HL-60/S4 treated with retinoic acid at 250 ng/mL for 4 days and 3 days (cell line): Measurements from ENCODE around the gene HACD4.
"Not testable (repeated sequence)": the region's sequence is repeated elsewhere in the genome, so short reads cannot be mapped to it uniquely, and the experiment has no call there.

Experiments
- in situ Hi-C: fragments of 300-500 bp; cut with MboI; formaldehyde crosslinking; loops from 2 replicates; pipeline ENCODE4 v1.7.0; 2022; ENCODE audit warnings: low sequenced_read_pairs

Gene HACD4

DNA sequence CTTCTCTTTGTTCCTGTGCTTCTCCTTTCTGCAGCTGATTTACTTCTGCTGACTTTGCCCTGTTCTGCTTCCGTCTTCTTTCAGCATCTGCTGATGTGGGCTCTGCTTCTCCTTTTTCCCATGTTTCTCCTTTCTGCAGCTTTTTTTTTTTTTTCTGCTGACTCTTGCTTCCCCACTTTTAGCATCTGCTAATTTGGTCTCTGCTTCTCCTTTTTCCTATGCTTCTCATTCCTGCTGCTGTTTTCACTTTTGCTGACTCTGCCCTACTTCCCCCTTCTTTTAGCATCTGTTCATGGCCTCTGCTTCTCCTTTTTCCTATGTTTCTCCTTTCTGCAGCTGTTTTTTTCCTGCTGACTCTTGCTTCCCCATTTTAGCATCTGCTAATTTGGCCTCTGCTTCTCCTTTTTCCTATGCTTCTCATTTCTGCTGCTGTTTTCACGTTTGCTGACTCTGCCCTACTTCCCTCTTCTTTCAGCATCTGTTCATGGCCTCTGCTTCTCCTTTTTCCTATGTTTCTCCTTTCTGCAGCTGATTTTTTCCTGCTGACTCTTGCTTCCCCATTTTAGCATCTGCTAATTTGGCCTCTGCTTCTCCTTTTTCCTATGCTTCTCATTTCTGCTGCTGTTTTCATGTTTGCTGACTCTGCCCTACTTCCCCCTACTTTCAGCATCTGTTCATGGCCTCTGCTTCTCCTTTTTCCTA is 58.0 kb downstream of the HACD4 start:
- in situ Hi-C loops: not testable (repeated sequence)

DNA sequence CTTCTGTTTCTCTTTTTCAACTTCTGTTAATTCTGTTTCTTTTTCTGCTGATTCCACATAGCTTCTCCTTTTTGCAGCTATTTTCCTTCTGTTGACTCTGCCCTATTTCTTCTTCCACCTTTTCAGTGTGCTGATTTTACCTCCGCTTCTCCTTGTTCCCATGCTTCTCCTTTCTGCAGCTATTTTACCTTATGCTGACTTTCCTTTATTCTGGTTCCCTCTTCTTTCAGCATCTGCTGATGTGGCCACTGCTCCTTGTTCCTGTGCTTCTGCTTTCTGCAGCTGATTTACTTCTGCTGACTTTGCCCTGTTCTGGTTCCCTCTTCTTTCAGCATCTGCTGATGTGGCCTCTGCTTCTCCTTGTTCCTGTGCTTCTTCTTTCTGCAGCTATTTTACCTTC is 58.8 kb downstream of the HACD4 start:
- in situ Hi-C loops: no loop called here

DNA sequence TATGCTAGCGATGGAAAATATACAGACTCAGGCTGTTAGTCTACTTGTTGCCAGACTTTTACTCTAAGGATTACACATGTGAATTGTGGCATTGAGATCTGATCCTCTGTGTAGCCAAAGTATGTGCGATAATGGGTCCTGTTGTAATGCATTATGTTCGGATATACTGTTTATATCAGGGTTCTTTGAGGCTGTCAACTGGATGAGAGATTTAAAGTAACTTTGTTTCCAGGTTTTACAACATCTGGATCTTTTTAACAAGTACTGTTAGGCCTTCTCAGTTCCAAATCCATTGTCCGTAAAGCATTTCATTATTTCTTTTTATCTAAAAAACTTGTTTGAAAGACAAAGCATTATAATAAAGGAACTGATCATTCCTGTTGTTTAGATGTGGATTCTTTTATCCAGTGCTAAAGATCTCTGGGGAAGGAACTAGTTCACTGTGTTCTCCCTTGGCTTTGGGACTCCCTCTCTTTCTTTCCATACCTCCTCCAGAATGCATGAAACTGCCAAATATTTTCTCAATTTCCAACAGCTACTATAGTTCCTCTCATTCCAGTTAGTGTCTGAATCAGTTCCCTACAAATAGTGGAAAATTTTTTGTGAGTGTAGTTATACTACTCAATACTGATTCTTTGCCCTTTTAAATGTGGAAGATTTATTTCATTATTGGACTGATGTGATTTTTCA is 68.8 kb downstream of the HACD4 start:
- in situ Hi-C loops: no loop called here

DNA sequence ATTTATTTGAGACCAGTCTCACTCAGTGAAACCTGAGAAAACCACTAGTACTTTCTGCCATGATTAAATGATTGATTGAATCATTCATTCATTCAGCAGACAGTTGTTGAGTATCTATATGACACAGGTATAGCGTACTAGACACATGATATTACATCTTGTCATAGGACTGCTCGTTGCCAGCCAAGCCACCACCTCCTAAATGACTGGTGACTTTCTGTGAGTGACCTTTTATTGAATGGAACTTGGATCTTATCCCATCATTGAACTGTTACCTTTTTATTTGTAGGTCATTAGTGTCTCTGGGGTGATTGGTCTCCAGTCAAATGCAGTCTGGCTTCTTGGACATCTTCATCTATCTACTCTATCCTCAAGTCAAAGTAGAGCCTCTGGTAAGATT is 80.7 kb downstream of the HACD4 start:
- in situ Hi-C loops: no loop called here
